Measurements from ENCODE around the gene PBX2. TPM values are rescaled to one million over a fixed set of nuclear protein-coding genes. Genes with fewer than 3 reads are reported as not detected.
A peak's percentile ranks its signal among the peaks of the same experiment; 100 is the strongest.

PBX2 gene
- total RNA-seq, 1 donor from 2014 or later = 166 TPM

GRCh38 chr6:32182555-32182981 lies 7.4 kb downstream of the PBX2 start:
- peaks cover 29% of the 10 kb centered on the region for H3K36me3 Mint-ChIP-seq
- no peak overlapping the region for H3K4me3 Mint-ChIP-seq
- TF ChIP-seq CTCF (conservative IDR thresholded peaks at IDR 0.05) = no peak
- DNase-seq (ENCODE audit: extremely low spot score, unreplicated experiment) = no peak
- peaks cover 38% of the 10 kb centered on the region for H3K4me1 Mint-ChIP-seq (ENCODE audit: unreplicated experiment)
- no peak overlapping the region for H3K27ac Mint-ChIP-seq
- no peaks in the 10 kb centered on the region for H3K27me3 Mint-ChIP-seq
- H3K9me3 Mint-ChIP-seq = no peaks in the 10 kb centered on the region

- no peak overlapping the region for H3K4me3 Mint-ChIP-seq
- peaks cover 35% of the 10 kb centered on the region for H3K4me1 Mint-ChIP-seq (ENCODE audit: unreplicated experiment)
- no peak overlapping the region for H3K27ac Mint-ChIP-seq
- no peak for DNase-seq (ENCODE audit: extremely low spot score, unreplicated experiment)
- H3K27me3 Mint-ChIP-seq = no peaks in the 10 kb centered on the region
- no peaks in the 10 kb centered on the region for H3K9me3 Mint-ChIP-seq
- TF ChIP-seq CTCF (conservative IDR thresholded peaks at IDR 0.05) = no peak
- H3K36me3 Mint-ChIP-seq = peaks cover 25% of the 10 kb centered on the region
Measured at GRCh38 chr6:32181915-32182529, 8.0 kb downstream of the PBX2 start.

- Mint-ChIP-seq H3K4me1 (ENCODE audit: unreplicated experiment) (peaks cover 36% of the 10 kb centered on the region), H3K27me3 (no peaks in the 10 kb centered on the region), H3K9me3 (no peaks in the 10 kb centered on the region), H3K36me3 (peaks cover 21% of the 10 kb centered on the region), H3K27ac (no peak overlapping the region), H3K4me3 (peak overlapping the region; percentile 4)
- TF ChIP-seq CTCF (conservative IDR thresholded peaks at IDR 0.05) = no peak
- DNase-seq (ENCODE audit: extremely low spot score, unreplicated experiment) = no peak
Measured at GRCh38 chr6:32181148-32181702, 8.8 kb downstream of the PBX2 start.

- H3K9me3 Mint-ChIP-seq = no peaks in the 10 kb centered on the region
- peaks cover 28% of the 10 kb centered on the region for H3K4me1 Mint-ChIP-seq (ENCODE audit: unreplicated experiment)
- no peak for DNase-seq (ENCODE audit: extremely low spot score, unreplicated experiment)
- H3K36me3 Mint-ChIP-seq = peaks cover 16% of the 10 kb centered on the region
- peak overlapping the region; percentile 98 for H3K4me3 Mint-ChIP-seq
- TF ChIP-seq CTCF (conservative IDR thresholded peaks at IDR 0.05) = no peak
- no peaks in the 10 kb centered on the region for H3K27me3 Mint-ChIP-seq
- no peak overlapping the region for H3K27ac Mint-ChIP-seq
Measured at GRCh38 chr6:32179766-32180405, 10.1 kb downstream of the PBX2 start.

- Mint-ChIP-seq H3K9me3 (no peaks in the 10 kb centered on the region), H3K36me3 (peaks cover 16% of the 10 kb centered on the region), H3K27ac (peak overlapping the region; percentile 95), H3K4me1 (ENCODE audit: unreplicated experiment) (peaks cover 35% of the 10 kb centered on the region), H3K27me3 (no peaks in the 10 kb centered on the region), H3K4me3 (peak overlapping the region; percentile 98)
- no peak for DNase-seq (ENCODE audit: extremely low spot score, unreplicated experiment)
- TF ChIP-seq CTCF (conservative IDR thresholded peaks at IDR 0.05) = no peak
Measured at GRCh38 chr6:32178547-32179440, 11.2 kb downstream of the PBX2 start.

Data from type B pancreatic cell (in vitro differentiated cells).